ENCODE measurements around the gene FAM219B. TPM values are rescaled to one million over a fixed set of nuclear protein-coding genes. Genes with fewer than 3 reads are reported as not detected.

Gene FAM219B
- total and polyA plus RNA-seq, 2 experiments from 2014 or later = 28.8 to 61.4 TPM

- H3K4me3 Mint-ChIP-seq = no peak overlapping the region
- Histone ChIP-seq H2AFZ (no peak overlapping the region), H3K4me2 (no peak overlapping the region), H3K79me2 (replicated peaks; ENCODE audit: insufficient read depth) (no peaks in the 10 kb centered on the region), H3K36me3 (ENCODE audit: insufficient read depth) (no peaks in the 10 kb centered on the region), H3K27me3 (ENCODE audit: insufficient read depth) (no peaks in the 10 kb centered on the region), H3K27ac (ENCODE audit: low read depth) (no peak overlapping the region), H3K4me1 (ENCODE audit: insufficient read depth) (peaks cover 6% of the 10 kb centered on the region), H3K4me3 (no peak overlapping the region), H4K20me1 (replicated peaks; ENCODE audit: insufficient read depth) (no peaks in the 10 kb centered on the region), H3F3A (replicated peaks; ENCODE audit: low read depth) (0 out of 2 replicates have a peak, but pooled peaks cover 4% of the 10 kb centered on the region), H3K9me2 (ENCODE audit: insufficient read depth) (no peaks in the 10 kb centered on the region)
- peaks cover 36% of the 10 kb centered on the region for H3K36me3 Mint-ChIP-seq (ENCODE audit: low read depth)
- H3K4me1 Mint-ChIP-seq = peaks cover 6% of the 10 kb centered on the region; the same call in 1 of the 3 replicates
- H3K9me3 Mint-ChIP-seq = no peaks in the 10 kb centered on the region
- DNase-seq (ENCODE audit: low spot score) = no peak
- no peak overlapping the region for H3K27ac Mint-ChIP-seq
- no peak for ATAC-seq
- peaks cover 11% of the 10 kb centered on the region for H3K27me3 Mint-ChIP-seq (ENCODE audit: insufficient read depth, low read depth, poor library complexity)
- no peak for TF ChIP-seq ZNF114 (CRISPR knock-in tag; IDR thresholded peaks at IDR 0.05)
- TF ChIP-seq EZH2 (IDR thresholded peaks at IDR 0.05; ENCODE audit: low read depth, unreplicated experiment) = no peak
- TF ChIP-seq CREB1 (CRISPR knock-in tag; IDR thresholded peaks at IDR 0.05; ENCODE audit: low read depth) = no peak
- TF ChIP-seq REST (IDR thresholded peaks at IDR 0.05; ENCODE audit: unreplicated experiment) = no peak
Measured at GRCh38 chr15:74893627-74894026, 13.0 kb downstream of the FAM219B start.

- no peak overlapping the region for H3K4me2 ChIP-seq
- H3K4me3 ChIP-seq = no peak overlapping the region
- Mint-ChIP-seq H3K36me3 (ENCODE audit: low read depth) (peaks cover 31% of the 10 kb centered on the region), H3K4me1 (peaks cover 6% of the 10 kb centered on the region; the same call in 1 of the 3 replicates), H3K27ac (no peak overlapping the region), H3K9me3 (no peaks in the 10 kb centered on the region), H3K27me3 (ENCODE audit: insufficient read depth, low read depth, poor library complexity) (peaks cover 11% of the 10 kb centered on the region), H3K4me3 (no peak overlapping the region)
- no peaks in the 10 kb centered on the region for H3K27me3 ChIP-seq (ENCODE audit: insufficient read depth)
- H3K36me3 ChIP-seq (ENCODE audit: insufficient read depth) = no peaks in the 10 kb centered on the region
- ATAC-seq (no peak), DNase-seq (ENCODE audit: low spot score) (no peak)
- no peaks in the 10 kb centered on the region for H3K79me2 ChIP-seq (replicated peaks; ENCODE audit: insufficient read depth)
- H3F3A ChIP-seq (replicated peaks; ENCODE audit: low read depth) = 0 out of 2 replicates have a peak, but pooled peaks cover under 1% of the 10 kb centered on the region
- H3K4me1 ChIP-seq (ENCODE audit: insufficient read depth) = peaks cover 6% of the 10 kb centered on the region
- no peaks in the 10 kb centered on the region for H3K9me2 ChIP-seq (ENCODE audit: insufficient read depth)
- H3K27ac ChIP-seq (ENCODE audit: low read depth) = no peak overlapping the region
- no peak overlapping the region for H2AFZ ChIP-seq
- H4K20me1 ChIP-seq (replicated peaks; ENCODE audit: insufficient read depth) = no peaks in the 10 kb centered on the region
- TF ChIP-seq CTCF (conservative IDR thresholded peaks at IDR 0.05; ENCODE audit: low read depth in 2 of 2) (no peak), ZNF331 (CRISPR knock-in tag; IDR thresholded peaks at IDR 0.05; ENCODE audit: low read depth) (no peak), REST (IDR thresholded peaks at IDR 0.05; ENCODE audit: unreplicated experiment) (no peak), NANOG (IDR thresholded peaks at IDR 0.05; ENCODE audit: borderline replicate concordance) (no peak), CREB1 (CRISPR knock-in tag; IDR thresholded peaks at IDR 0.05; ENCODE audit: low read depth) (no peak), STAT1 (IDR thresholded peaks at IDR 0.05; ENCODE audit: unreplicated experiment) (no peak), EZH2 (IDR thresholded peaks at IDR 0.05; ENCODE audit: low read depth, unreplicated experiment) (no peak)
Measured at GRCh38 chr15:74892931-74893330, 13.7 kb downstream of the FAM219B start.
